DMS153 (cell line): ENCODE results near the gene GLI3.
A peak's percentile ranks its signal among the peaks of the same experiment; 100 is the strongest.

Experiments
- DNase-seq: peaks from one replicate; lab custom pipeline; 2025; lab: John Stamatoyannopoulos, UW

The GLI3 gene

GRCh38 chr7:41972270-41972669, 264.7 kb downstream of the GLI3 start:
- DNase-seq = no peak

- no peak for DNase-seq
These were observed 265.3 kb downstream of the GLI3 start for GRCh38 chr7:41971640-41972187.

GRCh38 chr7:41970941-41971340, 266.1 kb downstream of the GLI3 start:
- no peak for DNase-seq

GRCh38 chr7:41969561-41970105, 267.4 kb downstream of the GLI3 start:
- no peak for DNase-seq

GRCh38 chr7:41967156-41967555, 269.9 kb downstream of the GLI3 start:
- DNase-seq = no peak

- DNase-seq = no peak
These were observed 271.0 kb downstream of the GLI3 start for GRCh38 chr7:41965951-41966505.

GRCh38 chr7:41964849-41965745, 271.9 kb downstream of the GLI3 start:
- no peak for DNase-seq

- DNase-seq = no peak
These were observed 272.7 kb downstream of the GLI3 start for GRCh38 chr7:41964183-41964753.

- no peak for DNase-seq
These were observed 280.3 kb downstream of the GLI3 start for GRCh38 chr7:41956705-41957104.

GRCh38 chr7:41955893-41956675, 280.9 kb downstream of the GLI3 start:
- no peak for DNase-seq

- no peak for DNase-seq
These were observed 281.6 kb downstream of the GLI3 start for GRCh38 chr7:41955451-41955850.

GRCh38 chr7:41954976-41955375, 282.0 kb downstream of the GLI3 start:
- DNase-seq = no peak

GRCh38 chr7:41948503-41948902, 288.5 kb downstream of the GLI3 start:
- DNase-seq = no peak

GRCh38 chr7:41943094-41943577, 293.9 kb downstream of the GLI3 start:
- DNase-seq = peak; percentile 45

GRCh38 chr7:41942468-41943093, 294.4 kb downstream of the GLI3 start:
- DNase-seq = no peak

GRCh38 chr7:41940760-41941343, 296.2 kb downstream of the GLI3 start:
- peak; percentile 1 for DNase-seq

GRCh38 chr7:41938371-41938770, 298.6 kb downstream of the GLI3 start:
- DNase-seq = no peak

- no peak for DNase-seq
These were observed 303.6 kb downstream of the GLI3 start for GRCh38 chr7:41933427-41933826.

GRCh38 chr7:41931263-41931646, 305.8 kb downstream of the GLI3 start:
- DNase-seq = no peak

GRCh38 chr7:41930538-41931262, 306.3 kb downstream of the GLI3 start:
- DNase-seq = no peak
